GM18909 (cell line): ENCODE data around the gene GTSE1.

ENCODE experiments used
- ATAC-seq: cut with Tn5 transposase; IDR thresholded peaks from one replicate; pipeline ENCODE4 v1.9.1; 2021; ENCODE audit warnings: mild to moderate bottlenecking; ENCODE audit not compliant: unreplicated experiment, poor library complexity

GTSE1 gene

DNA sequence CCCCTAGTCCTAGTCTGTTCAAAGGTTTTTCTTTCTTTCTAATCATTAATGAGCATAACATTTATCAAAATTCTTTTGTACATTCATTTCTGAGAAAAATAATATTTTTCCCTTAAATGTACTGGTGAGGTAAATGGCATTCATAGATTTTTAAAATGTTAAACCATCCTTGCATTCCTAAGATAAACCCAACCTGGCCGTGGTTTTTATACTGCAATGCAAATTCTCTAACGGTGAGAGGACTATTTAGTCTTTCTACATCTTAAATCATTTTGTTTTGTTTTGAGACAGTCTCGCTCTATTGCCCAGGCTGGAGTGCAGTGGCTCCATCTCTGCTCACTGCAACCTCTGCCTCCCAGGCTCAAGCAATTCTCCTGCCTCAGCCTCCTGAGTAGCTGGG, 79.4 kb downstream of the GTSE1 start:
- no peak for ATAC-seq

DNA sequence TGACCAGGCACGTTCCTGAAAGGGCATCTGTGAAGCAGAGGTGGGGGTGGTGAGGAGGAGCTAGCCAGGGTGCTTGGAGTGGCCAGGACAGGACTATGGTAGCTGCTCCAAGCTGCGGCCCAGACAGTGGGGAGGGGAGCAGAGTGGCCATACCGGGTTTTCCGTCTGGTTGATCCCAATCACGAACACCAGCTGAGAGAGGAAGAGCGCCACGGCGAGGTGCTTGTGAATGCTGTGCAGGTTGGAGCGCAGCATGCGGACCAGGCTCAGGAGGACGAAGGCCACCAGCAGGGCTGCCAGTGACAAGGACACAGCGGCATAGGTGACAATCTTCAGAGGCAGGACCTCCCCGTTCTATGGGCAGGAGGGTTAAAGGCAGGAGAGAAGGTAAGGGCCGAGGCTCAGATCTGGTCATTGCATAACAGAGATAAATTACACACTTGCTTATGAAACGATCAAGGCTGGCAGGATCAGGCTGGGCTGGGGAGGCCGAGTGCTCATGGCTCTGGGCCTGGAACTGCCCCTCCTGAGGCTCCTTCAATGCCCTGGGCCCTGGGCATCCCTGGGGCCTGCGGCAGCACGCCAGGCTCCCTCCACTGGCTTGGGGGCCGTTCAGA, 80.3 kb downstream of the GTSE1 start:
- no peak for ATAC-seq

DNA sequence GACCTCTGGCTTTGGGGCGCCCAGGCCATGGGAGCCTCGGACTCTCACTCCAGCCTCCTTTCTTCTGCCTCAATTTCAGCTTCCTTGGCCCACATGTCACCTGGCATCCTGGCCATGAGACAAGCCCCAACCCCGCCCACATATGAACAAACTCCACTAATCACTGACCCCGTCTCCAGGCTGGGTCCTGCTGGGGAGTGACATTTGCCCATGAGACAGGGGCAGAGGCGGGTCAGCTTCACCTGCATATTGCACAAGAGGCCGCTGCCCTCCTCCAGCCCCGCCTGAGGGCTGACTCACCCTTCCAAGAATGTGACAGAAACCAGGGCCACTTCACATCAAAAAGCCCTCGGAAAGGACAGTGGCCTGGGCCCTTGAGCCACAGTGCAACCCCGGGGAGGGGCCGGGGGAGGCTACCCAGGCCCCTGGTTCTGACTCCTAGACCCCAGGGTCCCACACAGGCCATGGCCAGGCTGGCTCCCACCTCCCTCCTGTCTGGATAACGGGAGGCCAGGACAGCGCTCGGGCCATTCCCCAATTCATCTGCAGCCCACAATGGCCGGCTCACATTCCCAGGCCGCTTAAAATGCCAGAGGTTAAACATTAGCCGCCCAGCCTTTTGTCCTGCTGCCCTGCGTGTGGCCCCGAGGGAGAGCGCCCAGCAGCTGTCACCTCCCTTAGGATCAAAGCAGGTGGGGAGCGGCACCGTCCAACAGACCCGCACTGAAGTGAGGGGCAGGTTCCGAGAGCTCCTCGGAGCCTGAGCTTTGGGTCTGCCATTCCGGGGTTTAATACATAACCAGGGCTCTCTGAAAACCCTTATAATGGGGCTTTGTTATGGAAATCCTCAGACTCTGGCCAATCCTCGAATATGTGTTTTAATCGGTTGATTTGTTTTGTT, 81.1 kb downstream of the GTSE1 start:
- ATAC-seq, result no peak

DNA sequence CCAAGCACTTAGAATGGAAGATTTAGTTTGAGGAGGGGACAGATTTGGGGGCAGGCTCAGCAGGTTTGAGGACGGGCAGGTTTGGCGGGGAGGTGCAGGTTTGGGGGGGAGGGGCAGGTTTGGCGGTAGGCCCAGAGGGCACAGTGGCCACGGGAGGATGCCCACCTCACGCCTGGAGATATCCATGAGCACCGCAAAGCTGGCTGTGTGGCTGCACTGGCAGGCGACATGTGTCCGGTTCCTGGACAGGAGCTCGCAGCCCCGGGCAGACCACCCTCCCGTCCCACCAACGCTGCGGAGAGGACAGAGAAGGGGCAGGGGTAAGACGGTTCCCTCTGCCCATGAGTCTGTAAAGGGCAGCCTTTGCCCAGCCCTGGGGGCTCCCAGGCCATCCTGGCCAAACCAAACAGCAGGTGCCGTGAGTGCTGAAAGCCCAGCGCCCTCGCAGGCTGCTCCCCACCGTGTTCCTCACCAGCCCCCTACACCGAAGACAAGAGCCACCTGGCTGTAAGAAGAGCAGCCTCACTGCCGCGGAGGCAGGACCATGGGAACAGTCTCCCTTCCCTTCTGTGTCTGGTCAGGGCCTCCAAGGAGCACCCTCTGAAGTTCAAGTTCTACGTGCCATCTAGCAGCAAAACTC, 81.9 kb downstream of the GTSE1 start:
- no peak for ATAC-seq

DNA sequence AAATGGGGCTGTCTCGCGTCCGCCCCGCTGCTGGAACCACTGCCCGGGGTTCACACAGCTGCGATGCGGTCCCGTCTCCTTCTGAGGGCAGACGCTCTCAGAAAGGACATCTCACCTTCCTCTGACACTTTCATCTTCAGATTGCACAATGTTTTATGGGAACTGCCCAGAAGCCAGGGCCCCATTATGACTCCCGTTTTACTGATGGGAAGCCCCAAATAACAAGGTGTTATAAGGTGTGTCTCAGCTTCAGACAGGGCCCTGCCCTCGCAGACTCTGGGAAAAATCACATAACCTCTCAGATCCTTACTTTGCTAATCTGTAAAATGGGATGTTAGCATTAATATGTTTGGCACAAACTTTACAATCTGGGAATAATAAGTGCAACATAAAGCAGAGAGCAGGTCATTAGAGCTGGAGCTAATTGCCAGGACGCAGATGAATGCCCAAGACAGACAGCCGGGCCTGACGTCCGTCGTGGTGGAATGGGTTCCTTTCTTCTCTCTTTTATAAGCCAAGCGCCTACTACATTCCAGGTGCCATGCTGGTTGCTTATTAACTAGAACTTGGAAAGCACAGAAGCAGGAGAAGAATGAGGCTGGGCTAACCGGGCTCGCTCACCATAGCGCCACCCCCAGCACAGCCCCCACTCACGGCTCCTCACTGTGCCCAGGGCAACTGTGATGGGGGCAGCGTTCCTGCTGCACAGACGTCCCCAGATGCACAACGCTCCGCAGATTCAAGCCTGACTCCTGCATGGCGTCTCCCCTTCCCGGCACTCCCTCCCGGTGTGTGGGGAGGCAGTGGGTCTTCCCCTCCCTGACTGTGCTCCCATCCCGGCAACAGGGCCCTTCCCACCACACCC, 82.6 kb downstream of the GTSE1 start:
- no peak for ATAC-seq

DNA sequence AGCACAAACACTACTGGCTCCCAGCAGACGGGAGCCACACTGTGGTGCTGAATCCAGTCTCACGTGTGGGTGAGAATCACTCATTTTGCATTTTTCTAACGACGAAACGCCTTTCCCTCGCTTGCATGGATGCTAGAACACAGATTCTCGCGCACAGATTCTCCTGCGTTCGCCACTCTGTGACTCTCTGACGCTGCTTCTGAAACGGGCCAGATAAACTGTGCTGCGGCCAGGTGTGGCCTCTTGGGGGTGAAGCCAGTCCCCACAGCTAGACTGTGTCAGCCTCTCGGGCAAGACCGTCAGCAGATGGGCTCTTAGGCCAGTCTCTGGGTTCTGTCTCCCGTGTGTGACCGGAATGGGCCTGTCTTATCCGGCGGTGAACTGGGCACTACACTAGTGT, 83.4 kb downstream of the GTSE1 start:
- ATAC-seq, result no peak
